ENCODE data around the gene GORASP2.

The GORASP2 gene

GRCh38 chr2:170965446-170966225 lies 36.6 kb downstream of the GORASP2 start:
- no peak for DNase-seq

- DNase-seq = peak in 1 of 58 donors; percentile 5
Observed at GRCh38 chr2:170966648-170967396, 37.8 kb downstream of the GORASP2 start.

GRCh38 chr2:170967553-170967952 lies 38.5 kb downstream of the GORASP2 start:
- no peak for DNase-seq

GRCh38 chr2:170968205-170969003 lies 39.4 kb downstream of the GORASP2 start:
- no peak for DNase-seq

- DNase-seq = no peak
Observed at GRCh38 chr2:170969030-170969429, 40.0 kb downstream of the GORASP2 start.

GRCh38 chr2:170969872-170970496 lies 40.9 kb downstream of the GORASP2 start:
- DNase-seq = no peak

- no peak for DNase-seq
Observed at GRCh38 chr2:170971071-170971470, 42.0 kb downstream of the GORASP2 start.

GRCh38 chr2:170972296-170973224 lies 43.5 kb downstream of the GORASP2 start:
- peak in 1 of 58 donors; percentile 14 for DNase-seq

GRCh38 chr2:170973225-170973491 lies 44.1 kb downstream of the GORASP2 start:
- DNase-seq = no peak

GRCh38 chr2:170973492-170974303 lies 44.6 kb downstream of the GORASP2 start:
- DNase-seq = peak in 57 of 58 donors; percentile 4 to 85 (median 65)

GRCh38 chr2:170974304-170974993 lies 45.4 kb downstream of the GORASP2 start:
- DNase-seq = no peak

GRCh38 chr2:170975127-170975942 lies 46.3 kb downstream of the GORASP2 start:
- no peak for DNase-seq

GRCh38 chr2:170975943-170976270 lies 46.9 kb downstream of the GORASP2 start:
- DNase-seq = no peak

GRCh38 chr2:170984079-170984478 lies 55.0 kb downstream of the GORASP2 start:
- DNase-seq = no peak

GRCh38 chr2:170985407-170985806 lies 56.4 kb downstream of the GORASP2 start:
- no peak for DNase-seq

GRCh38 chr2:170986566-170987258 lies 57.7 kb downstream of the GORASP2 start:
- DNase-seq = no peak

GRCh38 chr2:170991398-170992182 lies 62.5 kb downstream of the GORASP2 start:
- DNase-seq = no peak
